Activated naive CD4-positive, alpha-beta T cell treated with anti-CD3 and anti-CD28 coated beads, Interleukin-2, amount 50 U/mL, for 24 hours (primary cell): ENCODE data around the gene BMP6.

ENCODE experiments used
- H3K27ac Mint-ChIP-seq: one replicate; pipeline ENCODE4 v1.8.0; 2021; ENCODE audit warnings: mild to moderate bottlenecking, mixed read lengths
- H3K27me3 Mint-ChIP-seq: one replicate; pipeline ENCODE4 v1.8.0; 2021; ENCODE audit warnings: mixed read lengths
- H3K36me3 Mint-ChIP-seq: one replicate; pipeline ENCODE4 v1.8.0; 2021; ENCODE audit warnings: mixed read lengths
- H3K4me1 Mint-ChIP-seq: one replicate; pipeline ENCODE4 v1.8.0; 2021; ENCODE audit warnings: mixed read lengths
- H3K4me3 Mint-ChIP-seq: one replicate; pipeline ENCODE4 v1.8.0; 2021; ENCODE audit warnings: mild to moderate bottlenecking, mixed read lengths
- H3K9me3 Mint-ChIP-seq: one replicate; pipeline ENCODE4 v1.8.0; 2021; ENCODE audit warnings: mixed read lengths

Gene BMP6

GRCh38 chr6:7725849-7726415, at the start of gene BMP6:
BMP6 (plus strand) TSS chr6:7726099; CDS start chr6:7726956, 857 bp downstream.
- H3K4me1 Mint-ChIP-seq = peaks cover 10% of the 10 kb centered on the region
- no peak within 1 kb of the TSS for H3K27ac Mint-ChIP-seq
- H3K4me3 Mint-ChIP-seq = peak within 1 kb of the TSS; percentile 79
- peaks cover 53% of the 10 kb centered on the region for H3K27me3 Mint-ChIP-seq
- no peaks in the 10 kb centered on the region for H3K9me3 Mint-ChIP-seq
- H3K36me3 Mint-ChIP-seq = no peaks in the 10 kb centered on the region

- H3K9me3 Mint-ChIP-seq = no peaks in the 10 kb centered on the region
- no peak overlapping the region for H3K4me3 Mint-ChIP-seq
- H3K27ac Mint-ChIP-seq = no peak overlapping the region
- H3K36me3 Mint-ChIP-seq = no peaks in the 10 kb centered on the region
- H3K27me3 Mint-ChIP-seq = peaks cover 16% of the 10 kb centered on the region
- no peaks in the 10 kb centered on the region for H3K4me1 Mint-ChIP-seq
Observed at GRCh38 chr6:7677229-7677628, 48.7 kb upstream of the BMP6 start.

- H3K27me3 Mint-ChIP-seq = peaks cover 21% of the 10 kb centered on the region
- H3K4me3 Mint-ChIP-seq = no peak overlapping the region
- no peaks in the 10 kb centered on the region for H3K9me3 Mint-ChIP-seq
- no peak overlapping the region for H3K27ac Mint-ChIP-seq
- no peaks in the 10 kb centered on the region for H3K36me3 Mint-ChIP-seq
- no peaks in the 10 kb centered on the region for H3K4me1 Mint-ChIP-seq
Observed at GRCh38 chr6:7680393-7681075, 45.4 kb upstream of the BMP6 start.

GRCh38 chr6:7681449-7681848, 44.5 kb upstream of the BMP6 start:
- Mint-ChIP-seq H3K27me3 (peaks cover 21% of the 10 kb centered on the region), H3K27ac (no peak overlapping the region), H3K4me3 (no peak overlapping the region), H3K9me3 (no peaks in the 10 kb centered on the region), H3K36me3 (no peaks in the 10 kb centered on the region), H3K4me1 (no peaks in the 10 kb centered on the region)

GRCh38 chr6:7684076-7684475, 41.8 kb upstream of the BMP6 start:
- no peaks in the 10 kb centered on the region for H3K36me3 Mint-ChIP-seq
- H3K27me3 Mint-ChIP-seq = peaks cover 15% of the 10 kb centered on the region
- H3K4me1 Mint-ChIP-seq = no peaks in the 10 kb centered on the region
- no peak overlapping the region for H3K4me3 Mint-ChIP-seq
- no peaks in the 10 kb centered on the region for H3K9me3 Mint-ChIP-seq
- H3K27ac Mint-ChIP-seq = no peak overlapping the region

- no peaks in the 10 kb centered on the region for H3K4me1 Mint-ChIP-seq
Observed at GRCh38 chr6:7684843-7685242, 41.1 kb upstream of the BMP6 start.

GRCh38 chr6:7685276-7685675, 40.6 kb upstream of the BMP6 start:
- Mint-ChIP-seq H3K4me1 (no peaks in the 10 kb centered on the region), H3K36me3 (no peaks in the 10 kb centered on the region), H3K9me3 (no peaks in the 10 kb centered on the region), H3K4me3 (no peak overlapping the region), H3K27ac (no peak overlapping the region), H3K27me3 (peaks cover 16% of the 10 kb centered on the region)

More at GRCh38 chr6:7684843-7685242, 41.1 kb upstream of the BMP6 start:
- no peak overlapping the region for H3K27ac Mint-ChIP-seq
- no peak overlapping the region for H3K4me3 Mint-ChIP-seq
- H3K36me3 Mint-ChIP-seq = no peaks in the 10 kb centered on the region
- H3K27me3 Mint-ChIP-seq = peaks cover 14% of the 10 kb centered on the region
- no peaks in the 10 kb centered on the region for H3K9me3 Mint-ChIP-seq

- H3K4me1 Mint-ChIP-seq = no peaks in the 10 kb centered on the region
Observed at GRCh38 chr6:7687145-7688111, 38.5 kb upstream of the BMP6 start.

GRCh38 chr6:7691021-7691420, 34.9 kb upstream of the BMP6 start:
- Mint-ChIP-seq H3K36me3 (no peaks in the 10 kb centered on the region), H3K9me3 (no peaks in the 10 kb centered on the region), H3K27ac (no peak overlapping the region), H3K4me1 (no peaks in the 10 kb centered on the region), H3K4me3 (no peak overlapping the region), H3K27me3 (peaks cover 14% of the 10 kb centered on the region)

More at GRCh38 chr6:7687145-7688111, 38.5 kb upstream of the BMP6 start:
- peaks cover 17% of the 10 kb centered on the region for H3K27me3 Mint-ChIP-seq
- H3K4me3 Mint-ChIP-seq = no peak overlapping the region
- H3K36me3 Mint-ChIP-seq = no peaks in the 10 kb centered on the region
- no peak overlapping the region for H3K27ac Mint-ChIP-seq
- H3K9me3 Mint-ChIP-seq = no peaks in the 10 kb centered on the region

- H3K4me3 Mint-ChIP-seq = no peak overlapping the region
- peaks cover 14% of the 10 kb centered on the region for H3K27me3 Mint-ChIP-seq
- no peaks in the 10 kb centered on the region for H3K36me3 Mint-ChIP-seq
- H3K4me1 Mint-ChIP-seq = no peaks in the 10 kb centered on the region
- no peak overlapping the region for H3K27ac Mint-ChIP-seq
- H3K9me3 Mint-ChIP-seq = no peaks in the 10 kb centered on the region
Observed at GRCh38 chr6:7691675-7692452, 34.0 kb upstream of the BMP6 start.

GRCh38 chr6:7692453-7692784, 33.5 kb upstream of the BMP6 start:
- H3K9me3 Mint-ChIP-seq = no peaks in the 10 kb centered on the region
- H3K4me3 Mint-ChIP-seq = no peak overlapping the region
- no peak overlapping the region for H3K27ac Mint-ChIP-seq
- no peaks in the 10 kb centered on the region for H3K4me1 Mint-ChIP-seq
- no peaks in the 10 kb centered on the region for H3K36me3 Mint-ChIP-seq
- H3K27me3 Mint-ChIP-seq = peaks cover 14% of the 10 kb centered on the region

- Mint-ChIP-seq H3K27ac (no peak overlapping the region), H3K27me3 (peaks cover 16% of the 10 kb centered on the region), H3K36me3 (no peaks in the 10 kb centered on the region), H3K4me1 (no peaks in the 10 kb centered on the region), H3K9me3 (no peaks in the 10 kb centered on the region), H3K4me3 (no peak overlapping the region)
Observed at GRCh38 chr6:7693827-7694226, 32.1 kb upstream of the BMP6 start.

GRCh38 chr6:7696061-7696460, 29.8 kb upstream of the BMP6 start:
- no peaks in the 10 kb centered on the region for H3K9me3 Mint-ChIP-seq

GRCh38 chr6:7697432-7697819, 28.5 kb upstream of the BMP6 start:
- H3K27ac Mint-ChIP-seq = peak overlapping the region; percentile 13
- H3K9me3 Mint-ChIP-seq = no peaks in the 10 kb centered on the region
- H3K4me3 Mint-ChIP-seq = no peak overlapping the region
- peaks cover 4% of the 10 kb centered on the region for H3K27me3 Mint-ChIP-seq
- no peaks in the 10 kb centered on the region for H3K4me1 Mint-ChIP-seq
- H3K36me3 Mint-ChIP-seq = no peaks in the 10 kb centered on the region

More at GRCh38 chr6:7696061-7696460, 29.8 kb upstream of the BMP6 start:
- Mint-ChIP-seq H3K27me3 (peaks cover 4% of the 10 kb centered on the region), H3K27ac (no peak overlapping the region), H3K36me3 (no peaks in the 10 kb centered on the region), H3K4me3 (no peak overlapping the region), H3K4me1 (no peaks in the 10 kb centered on the region)

GRCh38 chr6:7697820-7698623, 27.9 kb upstream of the BMP6 start:
- Mint-ChIP-seq H3K27ac (no peak overlapping the region), H3K4me3 (no peak overlapping the region)

More at GRCh38 chr6:7697820-7698623, 27.9 kb upstream of the BMP6 start:
- peaks cover 4% of the 10 kb centered on the region for H3K27me3 Mint-ChIP-seq
- no peaks in the 10 kb centered on the region for H3K9me3 Mint-ChIP-seq
- H3K4me1 Mint-ChIP-seq = no peaks in the 10 kb centered on the region
- H3K36me3 Mint-ChIP-seq = no peaks in the 10 kb centered on the region
